ENCODE measurements around the gene CTAGE6.
"Not testable (repeated sequence)": the region's sequence is repeated elsewhere in the genome, so short reads cannot be mapped to it uniquely, and the experiment has no call there.

The CTAGE6 gene

DNA sequence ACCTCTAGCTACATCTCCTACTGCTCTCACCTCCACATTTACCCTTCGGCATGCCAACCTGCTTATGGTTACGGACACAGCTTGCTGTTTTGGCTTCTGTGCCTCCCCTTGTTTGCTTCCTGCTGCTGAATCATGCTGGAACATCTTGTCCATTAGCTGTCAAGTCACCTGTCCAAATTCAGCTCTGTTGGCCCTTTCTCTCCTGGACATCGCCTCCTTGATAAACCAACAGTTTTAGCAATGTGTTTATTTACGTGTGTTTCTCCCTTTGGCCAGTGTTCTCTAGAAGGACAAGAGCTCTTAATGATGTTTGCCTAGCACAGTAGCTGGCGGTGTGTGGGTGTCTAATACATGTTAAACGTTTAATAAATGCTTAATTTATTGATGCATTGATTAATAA, 31.4 kb downstream of the CTAGE6 start:
- not testable (repeated sequence) for DNase-seq (ENCODE audit: low read depth, low spot score)

DNA sequence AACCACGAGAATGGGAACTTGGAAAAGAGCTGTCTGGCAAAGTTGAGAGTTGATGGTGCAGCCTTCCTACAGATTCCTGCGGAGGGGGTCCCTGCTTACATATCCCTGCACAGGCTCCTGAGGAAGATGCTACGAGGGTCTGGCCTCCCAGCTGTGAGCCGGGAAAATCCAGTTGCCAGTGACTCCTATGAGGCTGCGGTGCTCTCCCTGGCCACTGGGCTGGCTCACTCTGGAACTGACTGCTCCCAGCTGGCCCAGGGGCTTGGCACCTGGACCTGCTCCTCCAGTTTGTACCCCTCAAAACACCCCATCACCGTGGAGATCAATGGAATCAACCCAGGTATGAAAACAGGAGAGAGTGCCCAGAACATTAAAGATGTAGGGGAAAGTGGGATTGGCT, 37.2 kb downstream of the CTAGE6 start:
- not testable (repeated sequence) for DNase-seq (ENCODE audit: low read depth, low spot score); H3K27ac ChIP-seq

More for the DNA sequence above, 31.4 kb downstream of the CTAGE6 start:
- not testable (repeated sequence) for H3K27ac ChIP-seq

DNA sequence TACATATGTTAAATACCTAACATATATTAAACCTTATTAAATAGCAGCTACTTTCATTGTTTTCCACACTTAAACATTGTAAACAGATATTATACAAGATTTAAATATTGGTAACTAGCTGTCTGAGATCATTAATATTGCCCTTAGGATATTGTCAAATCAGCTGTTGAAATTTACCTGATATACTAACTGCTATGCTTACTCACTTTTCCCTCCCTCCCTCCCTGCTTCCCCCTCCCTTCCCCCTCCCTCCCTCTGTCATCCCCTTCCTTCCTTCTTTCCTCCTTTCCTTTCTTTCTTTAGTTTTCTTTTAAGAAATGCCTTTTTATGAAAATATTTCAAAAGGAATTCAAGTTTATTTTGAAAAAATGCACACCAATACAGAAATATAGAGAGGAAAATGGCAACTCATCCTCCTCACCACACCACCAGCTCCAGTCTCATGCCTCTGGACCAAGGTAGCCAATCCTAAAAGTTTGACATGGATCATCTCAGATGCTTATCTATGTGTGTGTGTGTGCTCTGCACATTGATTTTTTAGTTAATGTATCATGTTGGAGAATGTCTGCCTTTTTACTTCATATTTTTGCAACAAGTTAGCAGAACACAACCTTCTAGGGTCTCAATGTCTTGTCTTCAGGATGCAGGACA, 41.8 kb downstream of the CTAGE6 start:
- not testable (repeated sequence) for DNase-seq (ENCODE audit: low read depth, low spot score); H3K27ac ChIP-seq

DNA sequence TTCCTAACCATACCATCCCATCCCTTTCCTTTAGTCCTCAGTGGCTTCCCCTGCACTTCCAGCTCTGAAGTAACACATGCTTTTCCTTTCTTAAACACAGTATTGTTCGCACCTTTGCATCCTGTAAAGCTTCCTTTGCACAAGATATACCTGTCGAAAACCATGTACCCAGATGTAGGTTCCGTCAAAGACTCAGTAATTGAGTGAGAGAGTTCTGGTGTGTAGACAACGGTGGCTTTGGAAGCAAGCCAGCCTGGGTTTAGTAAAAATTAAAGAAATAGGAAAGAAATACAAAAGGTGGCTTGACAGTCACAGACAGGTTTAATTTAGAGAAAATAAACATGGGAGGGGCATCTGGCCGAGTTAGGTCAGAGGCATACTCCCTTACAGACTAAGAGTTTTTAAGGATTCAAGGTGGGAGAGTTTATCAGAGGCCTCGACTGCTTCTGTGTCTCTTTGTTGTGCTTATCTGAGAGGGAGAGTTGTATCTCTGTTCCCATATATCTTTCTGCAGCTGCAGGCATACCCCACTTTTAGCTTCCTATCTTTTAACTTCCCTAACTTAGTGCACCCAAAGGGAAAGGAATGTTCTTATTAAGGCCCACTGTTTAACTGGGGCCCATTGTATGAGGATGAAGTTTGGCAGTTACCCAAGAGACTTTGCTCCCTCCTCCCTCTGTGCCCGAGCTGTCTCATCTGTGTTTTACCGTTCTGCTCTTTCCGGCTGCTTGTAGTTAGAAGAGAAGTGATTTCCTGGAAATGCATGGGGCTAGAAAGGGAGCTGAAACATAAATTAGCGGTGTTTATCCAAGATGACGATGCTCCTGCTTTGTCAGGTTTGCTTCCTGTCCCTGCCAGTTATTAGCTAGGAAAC, 42.7 kb downstream of the CTAGE6 start:
- H3K27ac ChIP-seq; DNase-seq (ENCODE audit: low read depth, low spot score): not testable (repeated sequence)

DNA sequence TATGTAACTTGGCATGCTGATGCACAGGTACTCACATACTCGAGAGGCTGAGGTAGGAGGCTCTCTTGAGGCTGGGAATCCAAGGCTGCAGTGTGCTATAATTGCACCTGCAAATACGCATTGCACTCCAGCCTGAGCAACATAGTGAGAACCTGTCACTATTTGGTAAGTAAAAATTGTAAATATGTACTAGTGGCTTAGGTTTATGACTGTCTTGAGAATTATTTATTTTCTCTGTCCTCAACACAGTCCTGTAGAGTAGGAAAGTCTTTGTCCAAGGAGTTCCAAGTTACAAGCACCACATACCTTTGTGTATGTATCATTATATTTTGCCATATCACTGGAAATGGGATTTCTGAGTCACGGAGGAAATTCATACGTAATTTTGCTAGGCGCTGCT, 45.1 kb downstream of the CTAGE6 start:
- not testable (repeated sequence) for H3K27ac ChIP-seq; DNase-seq (ENCODE audit: low read depth, low spot score)

DNA sequence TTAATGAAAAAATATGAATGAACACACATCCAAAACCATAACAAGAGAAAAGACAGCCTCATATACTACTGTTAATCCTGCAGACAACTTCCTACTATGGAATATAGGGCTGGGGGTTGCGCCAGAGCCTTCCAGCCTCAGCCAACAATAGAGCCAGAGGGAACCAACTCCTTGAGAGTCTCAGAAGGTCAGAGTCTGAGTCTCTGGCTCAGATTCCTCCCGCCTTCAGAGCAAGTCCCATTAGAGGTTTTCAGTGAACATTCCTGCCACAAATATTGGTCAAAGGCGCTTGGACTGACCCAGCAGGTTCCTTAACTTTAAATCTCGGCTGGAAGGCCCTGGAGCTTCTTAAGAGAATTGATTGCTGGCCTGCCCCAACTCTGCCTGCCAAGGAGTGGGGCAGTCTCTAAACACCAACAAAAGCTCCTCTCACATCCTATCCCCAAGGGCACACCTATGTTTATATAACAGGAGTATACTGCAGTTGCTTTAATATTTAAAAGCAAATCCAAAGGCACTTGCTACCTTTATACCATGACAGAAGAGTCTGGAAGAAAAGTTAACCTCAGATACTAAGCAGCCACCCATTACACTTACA, 45.7 kb downstream of the CTAGE6 start:
- DNase-seq (ENCODE audit: low read depth, low spot score); H3K27ac ChIP-seq: not testable (repeated sequence)

DNA sequence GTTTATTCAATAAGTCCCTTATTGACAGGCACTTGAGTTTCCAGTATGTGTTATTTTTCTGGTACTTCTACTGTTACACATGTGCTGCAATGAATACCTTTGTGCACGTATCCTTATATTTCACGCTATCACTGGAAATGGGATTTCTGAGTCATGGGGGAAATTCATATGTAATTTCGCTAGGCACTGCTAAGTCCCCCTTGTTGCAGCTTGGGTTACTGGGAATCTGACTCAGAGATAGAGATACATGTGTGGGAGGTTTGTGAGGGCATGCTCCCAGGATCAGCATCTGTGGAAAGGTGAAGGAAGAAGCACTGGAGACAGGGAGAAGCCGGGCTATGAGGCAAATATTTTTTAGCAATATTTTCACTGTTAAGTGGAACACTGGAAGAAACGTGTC, 47.6 kb downstream of the CTAGE6 start:
- not testable (repeated sequence) for H3K27ac ChIP-seq; DNase-seq (ENCODE audit: low read depth, low spot score)

Measured in epithelial cell of prostate (primary cell).